Head of caudate nucleus (tissue), 42 donors: ENCODE data around the gene PRDM8.
"Not testable (repeated sequence)": the region's sequence is repeated elsewhere in the genome, so short reads cannot be mapped to it uniquely, and the experiment has no call there.

ENCODE experiments used
- DNase-seq, 42 donors: peaks; one replicate each; pipeline versions ENCODE4 v3.0.0 to v3.0.0-alpha.2; 2020 to 2021; ENCODE audit warnings: mixed read lengths in 7 of 42
- intact Hi-C: fragments of 100-400 bp; cut with DNase I; formaldehyde crosslinking; loops from one replicate; pipeline ENCODE4 v1.15.0; 2022

The PRDM8 gene

GRCh38 chr4:80196922-80197573 is at the start of gene PRDM8:
Gene PRDM8 (plus strand): TSS chr4:80197503. CDS start chr4:80200081, 2,578 bp downstream.
- DNase-seq, result peak; percentile 59 to 92 (median 82)
- intact Hi-C loops, result no loop called here

- intact Hi-C loops, result no loop called here
- no peak for DNase-seq
These were observed 46.7 kb upstream of the PRDM8 start for GRCh38 chr4:80150387-80151180.

- no peak for DNase-seq
- intact Hi-C loops, result no loop called here
These were observed 45.3 kb upstream of the PRDM8 start for GRCh38 chr4:80151981-80152380.

DNA sequence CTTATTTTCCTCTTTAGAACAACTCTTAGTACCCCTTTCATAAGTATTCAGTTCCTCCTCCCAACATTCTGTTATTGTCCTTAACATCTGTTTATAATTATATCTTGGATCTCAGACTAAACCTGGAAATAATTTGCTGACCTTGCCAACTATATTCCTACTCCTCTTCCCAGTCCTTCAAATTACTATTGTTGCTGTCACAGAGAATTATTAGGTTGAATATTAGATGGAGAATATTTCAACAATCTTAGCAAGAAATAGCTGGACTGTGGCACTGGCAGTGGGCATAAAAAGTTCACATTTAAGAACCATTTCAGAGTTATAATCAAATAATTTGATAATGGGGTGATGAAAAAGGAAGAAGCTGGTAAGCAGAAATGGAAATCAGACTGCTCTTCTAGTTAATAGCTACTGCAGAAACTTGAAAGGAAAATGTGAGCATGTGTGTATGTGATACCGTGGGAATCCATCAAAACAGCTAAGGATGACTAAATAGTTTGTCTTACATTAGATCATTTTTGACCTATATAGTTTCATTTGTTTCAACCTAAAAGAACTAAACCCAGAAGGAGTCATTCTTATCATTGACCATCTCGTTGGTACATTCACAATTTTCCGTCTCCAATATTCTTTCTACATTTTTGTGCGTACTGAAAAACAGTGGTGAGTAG is 43.3 kb upstream of the PRDM8 start:
- intact Hi-C loops, result no loop called here
- DNase-seq, result no peak

DNA sequence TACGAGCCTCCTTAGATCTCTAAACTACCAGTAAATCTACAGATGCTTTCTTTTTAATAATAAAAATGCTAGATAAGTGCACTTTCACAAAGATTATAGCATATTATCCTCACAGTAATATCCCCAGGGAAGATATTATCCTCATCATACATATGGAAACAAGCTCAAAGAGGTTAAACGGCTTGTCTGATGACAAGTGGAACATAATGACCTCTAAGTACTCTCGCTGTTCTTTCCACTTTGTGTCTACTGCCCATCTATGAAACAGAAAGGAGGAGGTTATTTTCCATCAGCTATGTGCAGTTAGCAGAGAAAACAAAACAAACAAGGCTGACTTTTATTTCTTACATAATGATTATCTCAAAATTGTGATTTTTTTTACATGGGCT is 42.8 kb upstream of the PRDM8 start:
- DNase-seq, result no peak
- intact Hi-C loops, result no loop called here

GRCh38 chr4:80155316-80155982 is 41.9 kb upstream of the PRDM8 start:
- DNase-seq, result no peak
- intact Hi-C loops, result no loop called here

DNA sequence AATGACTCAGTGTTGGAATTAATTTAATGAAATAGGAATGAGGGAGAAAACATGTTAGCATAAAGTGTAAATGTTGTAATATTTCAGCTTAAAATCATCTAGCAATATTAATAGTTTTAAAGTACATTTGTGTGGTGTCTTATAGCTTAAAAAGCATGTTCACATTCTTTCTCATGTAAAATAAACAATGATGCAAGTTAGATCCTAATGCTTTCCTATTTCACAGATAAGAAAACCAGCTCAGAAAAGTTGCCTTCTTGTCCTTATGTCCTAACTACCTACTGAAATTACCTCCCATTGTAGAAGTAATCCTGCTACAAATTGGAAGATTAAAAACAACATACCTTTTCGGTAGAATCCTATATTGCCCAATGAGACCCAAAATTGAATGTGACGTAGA is 40.9 kb upstream of the PRDM8 start:
- DNase-seq, result no peak
- intact Hi-C loops, result no loop called here

GRCh38 chr4:80161413-80162058 is 35.8 kb upstream of the PRDM8 start:
- no peak for DNase-seq
- intact Hi-C loops, result no loop called here

GRCh38 chr4:80162418-80162817 is 34.9 kb upstream of the PRDM8 start:
- intact Hi-C loops, result no loop called here
- no peak for DNase-seq

DNA sequence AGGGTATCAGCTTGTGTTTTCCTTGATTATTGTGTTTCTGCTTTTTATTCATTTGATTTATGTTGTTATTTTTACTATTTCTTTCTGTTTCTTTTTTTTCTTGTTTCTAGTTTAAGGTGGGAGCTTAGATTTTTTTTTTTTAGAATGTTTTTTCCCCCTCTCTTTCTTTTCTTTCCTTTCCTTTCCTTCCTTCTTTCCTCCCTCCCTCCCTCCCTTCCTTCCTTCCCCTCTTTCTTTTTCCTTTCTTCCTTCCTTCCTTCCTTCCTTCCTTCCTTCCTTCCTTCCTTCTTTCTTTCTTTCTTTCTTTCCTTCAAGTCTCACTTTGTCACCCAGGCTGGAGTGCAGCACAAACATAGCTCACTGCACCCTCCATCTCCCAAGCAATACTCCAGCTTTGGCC is 31.4 kb upstream of the PRDM8 start:
- intact Hi-C loops, result no loop called here
- DNase-seq, result no peak

GRCh38 chr4:80171251-80171650 is 26.1 kb upstream of the PRDM8 start:
- intact Hi-C loops, result no loop called here
- no peak for DNase-seq

- DNase-seq, result no peak
- intact Hi-C loops, result no loop called here
These were observed 25.6 kb upstream of the PRDM8 start for GRCh38 chr4:80171656-80172055.

GRCh38 chr4:80172203-80172602 is 25.1 kb upstream of the PRDM8 start:
- no peak for DNase-seq
- intact Hi-C loops, result no loop called here

DNA sequence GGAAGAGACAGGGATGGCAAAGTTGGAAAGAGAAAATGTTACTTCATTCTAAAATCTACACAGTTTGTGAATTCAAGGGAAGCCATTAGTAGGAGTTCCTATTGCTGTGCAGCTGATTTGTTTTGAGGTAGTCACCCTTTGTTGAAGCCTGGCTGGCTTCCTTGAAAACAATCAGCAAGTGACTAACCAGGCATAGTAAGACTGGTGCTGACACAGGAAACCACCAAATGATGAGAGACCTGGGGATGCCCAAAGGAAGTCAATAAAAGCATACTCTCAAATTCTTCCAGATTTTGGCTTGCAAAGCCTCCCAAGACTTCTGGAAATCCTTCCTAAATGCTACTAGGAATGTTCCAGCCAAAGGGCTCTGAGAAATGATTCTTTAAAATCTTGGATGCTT is 23.9 kb upstream of the PRDM8 start:
- intact Hi-C loops, result no loop called here
- no peak for DNase-seq

- intact Hi-C loops, result no loop called here
These were observed 23.5 kb upstream of the PRDM8 start for GRCh38 chr4:80173841-80174240.

GRCh38 chr4:80177793-80178192 is 19.5 kb upstream of the PRDM8 start:
- intact Hi-C loops, DNase-seq: not testable (repeated sequence)

More at GRCh38 chr4:80173841-80174240, 23.5 kb upstream of the PRDM8 start:
- no peak for DNase-seq

- intact Hi-C loops, result no loop called here
- no peak for DNase-seq
These were observed 18.3 kb upstream of the PRDM8 start for GRCh38 chr4:80178964-80179363.

DNA sequence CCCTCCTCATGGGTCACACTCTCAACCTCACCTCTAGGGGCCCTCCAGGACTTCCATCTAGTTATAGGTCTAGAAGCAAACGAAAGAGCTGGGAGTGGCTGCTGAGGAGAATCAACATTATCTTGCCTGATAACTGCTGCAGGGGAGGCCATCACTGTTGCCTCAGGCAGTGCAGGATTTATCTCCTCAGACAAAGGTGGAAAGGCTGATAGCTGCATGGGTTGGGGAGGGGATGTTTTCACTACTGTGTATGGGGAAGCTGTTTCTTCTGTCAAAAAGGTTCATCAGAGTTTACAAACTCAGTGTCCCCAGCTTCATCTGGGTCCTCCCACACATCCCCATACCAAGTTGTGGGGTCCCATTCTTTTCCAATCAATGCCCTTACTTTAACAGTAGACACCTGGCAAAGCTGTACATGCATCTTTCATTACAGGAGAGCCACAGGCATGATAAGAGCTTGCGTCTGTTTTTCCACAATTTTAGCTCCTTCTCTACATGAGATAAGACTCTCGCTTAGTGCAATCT is 17.6 kb upstream of the PRDM8 start:
- no peak for DNase-seq
- intact Hi-C loops, result no loop called here

- intact Hi-C loops, result no loop called here
- no peak for DNase-seq
These were observed 16.6 kb upstream of the PRDM8 start for GRCh38 chr4:80180743-80181142.
